A673 (cell line): ENCODE measurements around the gene TGM2. TPM values are rescaled to one million over a fixed set of nuclear protein-coding genes. Genes with fewer than 3 reads are reported as not detected.

Experiments
- BruUV-seq: library from RNA; stranded (reverse); fragments of 400-500 nt; replicated peaks from 2 replicates; lab custom pipeline; 2021; lab: Mats Ljungman, UMichigan
- CTCF ChIA-PET: fragments of 300-600 bp; sonication (Branson Sonifier 250); formaldehyde crosslinking; loops from one replicate; lab custom pipeline; 2022; ENCODE audit warnings: antibody characterized with exemption; lab: Charles Lee
- POLR2A ChIA-PET: fragments of 300-600 bp; sonication (Branson Sonifier 250); formaldehyde crosslinking; loops from one replicate; lab custom pipeline; 2022; ENCODE audit warnings: antibody characterized with exemption; ENCODE audit not compliant: low non-redundant PET; lab: Charles Lee
- DNase-seq: peaks from one replicate; pipeline ENCODE4 v3.0.0-alpha.2; 2015; ENCODE audit warnings: low spot score
- H3K27ac ChIP-seq: fragments of 200-600 bp; sonication (generic); 2 replicates; pipeline ENCODE4 v1.5.1; 2016; ENCODE audit warnings: mixed run types, low read depth, mild to moderate bottlenecking, mixed read lengths, antibody characterized with exemption, low read length; ENCODE audit not compliant: poor library complexity, severe bottlenecking
- H3K27me3 ChIP-seq: fragments of 200-600 bp; sonication (generic); replicated peaks from 2 replicates; pipeline ENCODE4 v1.6.1; 2017; ENCODE audit warnings: mixed run types, low read depth, mild to moderate bottlenecking, mixed read lengths, antibody characterized with exemption, low read length; ENCODE audit not compliant: insufficient read depth, poor library complexity
- H3K36me3 ChIP-seq: fragments of 200-600 bp; sonication (generic); 2 replicates; pipeline ENCODE4 v1.6.1; 2016; ENCODE audit warnings: mixed run types, mild to moderate bottlenecking, mixed read lengths, antibody characterized with exemption, low read length; ENCODE audit not compliant: insufficient read depth, poor library complexity, severe bottlenecking
- H3K4me1 ChIP-seq: fragments of 200-600 bp; sonication (generic); 2 replicates; pipeline ENCODE4 v1.6.1; 2017; ENCODE audit warnings: mixed run types, mild to moderate bottlenecking, mixed read lengths, antibody characterized with exemption, low read length; ENCODE audit not compliant: insufficient read depth, poor library complexity, severe bottlenecking
- H3K4me3 ChIP-seq: fragments of 200-600 bp; sonication (generic); 2 replicates; pipeline ENCODE4 v1.5.1; 2016; ENCODE audit warnings: low read depth, mixed run types, mild to moderate bottlenecking, mixed read lengths, low read length; ENCODE audit not compliant: poor library complexity, severe bottlenecking
- H3K9me3 ChIP-seq: fragments of 200-600 bp; sonication (generic); 2 replicates; pipeline ENCODE4 v1.6.1; 2016; ENCODE audit warnings: mixed run types, low read depth, mild to moderate bottlenecking, mixed read lengths, antibody characterized with exemption, low read length; ENCODE audit not compliant: poor library complexity, severe bottlenecking
- CTCF ChIP-seq: fragments of 300-800, 200-600 bp; sonication (generic); conservative IDR thresholded peaks from 2 replicates; pipeline ENCODE4 v1.5.1; 2017; ENCODE audit warnings: low read depth, mild to moderate bottlenecking, antibody characterized with exemption, low read length, moderate library complexity, mixed read lengths
- EZH2 ChIP-seq: fragments of 200-600 bp; sonication (generic); IDR thresholded peaks from 2 replicates; pipeline ENCODE4 v1.6.1; 2017; ENCODE audit warnings: borderline replicate concordance, low read depth, mild to moderate bottlenecking, mixed read lengths, antibody characterized with exemption, low read length; ENCODE audit not compliant: poor library complexity, severe bottlenecking
- intact Hi-C: fragments of 100-400 bp; cut with micrococcal nuclease; formaldehyde crosslinking; loops from one replicate; pipeline ENCODE4 v1.10.0; 2022; ENCODE audit not compliant: unreplicated experiment
- total RNA-seq: library from RNA; stranded (reverse); gene quantifications from 2 replicates; pipeline ENCODE4 v1.2.3, GENCODE V29; 2021

The TGM2 gene
- total RNA-seq, 1 experiment from 2014 or later: 0.43 TPM

GRCh38 chr20:38164069-38164468 is 1.0 kb downstream of the TGM2 start:
- Histone ChIP-seq H3K27me3 (no peaks in the 10 kb centered on the region), H3K9me3 (no peaks in the 10 kb centered on the region), H3K4me3 (no peak overlapping the region), H3K36me3 (no peaks in the 10 kb centered on the region), H3K4me1 (no peaks in the 10 kb centered on the region), H3K27ac (no peak overlapping the region)
- ChIA-PET CTCF (interaction anchor here (0.8 kb wide), 1 partner anchor 192 kb away, joined by 5 read pairs; no protein-coding TSS in a partner anchor), POLR2A (no interaction called here)
- TF ChIP-seq CTCF: no peak
- TF ChIP-seq EZH2: no peak
- no peak for DNase-seq
- BruUV-seq: no TSS peak
- intact Hi-C loops: no loop called here

GRCh38 chr20:38162878-38163875 is 1.9 kb downstream of the TGM2 start:
- intact Hi-C loops: no loop called here
- TF ChIP-seq EZH2 (no peak), CTCF (no peak)
- ChIA-PET POLR2A (no interaction called here), CTCF (interaction anchor here (0.8 kb wide), 1 partner anchor 193 kb away, joined by 5 read pairs; no protein-coding TSS in a partner anchor)
- DNase-seq: no peak
- H3K27me3 ChIP-seq: no peaks in the 10 kb centered on the region
- H3K27ac ChIP-seq: no peak overlapping the region
- H3K4me1 ChIP-seq: no peaks in the 10 kb centered on the region
- BruUV-seq: no TSS peak
- no peak overlapping the region for H3K4me3 ChIP-seq
- no peaks in the 10 kb centered on the region for H3K9me3 ChIP-seq
- H3K36me3 ChIP-seq: no peaks in the 10 kb centered on the region

GRCh38 chr20:38162149-38162548 is 2.9 kb downstream of the TGM2 start:
- BruUV-seq: no TSS peak

More at GRCh38 chr20:38162149-38162548, 2.9 kb downstream of the TGM2 start:
- no peak for DNase-seq
- intact Hi-C loops: no loop called here
- H3K4me1 ChIP-seq: no peaks in the 10 kb centered on the region
- no peaks in the 10 kb centered on the region for H3K9me3 ChIP-seq
- H3K4me3 ChIP-seq: no peak overlapping the region
- ChIA-PET CTCF (interaction anchor here (0.9 kb wide), 1 partner anchor 104 kb away, joined by 3 read pairs; no protein-coding TSS in a partner anchor), POLR2A (no interaction called here)
- H3K36me3 ChIP-seq: no peaks in the 10 kb centered on the region
- TF ChIP-seq EZH2 (no peak), CTCF (no peak)
- no peaks in the 10 kb centered on the region for H3K27me3 ChIP-seq
- no peak overlapping the region for H3K27ac ChIP-seq
